ENCODE results near the gene TMEM63C.

Gene TMEM63C

DNA sequence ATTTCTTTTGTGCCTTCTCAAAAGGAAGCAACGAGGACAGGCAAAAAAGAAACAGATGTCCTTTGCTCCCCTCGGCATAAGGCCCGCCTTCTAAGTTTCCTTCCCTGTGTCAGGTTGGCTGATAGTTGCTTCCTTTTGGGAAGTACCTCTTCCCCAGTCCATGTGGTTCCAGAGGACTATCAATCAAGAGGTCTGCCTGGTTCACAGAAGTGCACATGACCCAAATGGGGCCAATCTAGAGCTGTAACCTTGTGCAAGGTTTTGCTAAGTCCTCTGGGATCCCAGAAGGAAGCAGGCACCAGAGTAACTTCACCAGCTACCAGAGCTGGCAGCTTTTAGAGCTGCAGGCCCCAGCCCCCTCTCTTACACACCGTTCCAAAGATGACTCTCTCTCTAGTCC is 42.6 kb downstream of the TMEM63C start:
- no peak for ATAC-seq
- no peak for DNase-seq

DNA sequence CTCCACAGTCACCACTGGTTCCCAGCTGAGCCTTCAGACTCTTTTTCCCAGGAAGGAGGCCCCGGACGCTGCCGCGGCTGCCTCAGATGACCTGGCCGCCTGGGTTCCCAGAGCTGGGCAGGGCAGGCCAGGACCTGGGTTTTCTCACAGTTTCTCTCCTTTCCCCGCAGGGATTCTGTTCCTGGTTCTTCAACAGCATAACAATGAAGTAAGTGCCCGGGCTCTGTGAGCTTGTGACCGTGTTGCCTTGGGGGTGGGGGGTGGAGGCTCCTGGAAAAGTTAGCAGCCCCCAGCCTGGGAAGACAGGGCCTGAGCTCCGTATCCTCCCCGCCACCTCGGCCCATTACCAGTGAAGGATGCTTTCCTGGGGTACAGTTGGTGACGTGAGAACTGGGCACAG is 43.7 kb downstream of the TMEM63C start:
- no peak for ATAC-seq
- DNase-seq: no peak

DNA sequence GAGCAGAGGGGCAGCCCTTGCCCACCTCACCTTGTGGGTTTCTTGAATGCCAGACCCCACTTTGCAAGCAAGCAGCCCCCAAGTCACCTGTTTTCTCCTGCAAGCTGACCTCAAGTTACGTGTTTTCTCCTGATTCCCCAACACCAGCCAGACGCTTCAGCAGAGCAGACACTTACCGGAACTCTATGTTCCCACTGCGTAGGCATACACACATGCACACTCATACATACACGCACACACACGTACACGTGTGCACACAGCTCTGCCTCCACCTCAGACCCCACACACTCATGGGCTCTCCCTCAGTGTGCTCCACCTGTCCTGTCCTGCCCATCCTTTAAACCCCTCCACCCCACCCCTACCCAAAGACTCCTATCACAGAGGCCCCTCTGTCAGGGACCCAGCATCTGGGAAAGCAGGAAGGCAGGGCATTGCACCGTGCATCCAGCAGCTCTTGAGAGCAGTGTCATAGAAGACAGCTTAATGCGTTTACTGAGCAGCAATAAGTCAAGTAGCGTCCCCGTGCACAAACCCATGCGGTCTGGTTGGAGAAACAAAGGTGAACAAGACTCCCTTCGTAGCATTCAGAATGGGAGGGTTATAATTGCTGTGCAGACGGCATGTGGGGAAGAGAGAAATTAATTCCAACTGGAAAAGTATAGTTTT is 44.4 kb downstream of the TMEM63C start:
- ATAC-seq: no peak

DNA sequence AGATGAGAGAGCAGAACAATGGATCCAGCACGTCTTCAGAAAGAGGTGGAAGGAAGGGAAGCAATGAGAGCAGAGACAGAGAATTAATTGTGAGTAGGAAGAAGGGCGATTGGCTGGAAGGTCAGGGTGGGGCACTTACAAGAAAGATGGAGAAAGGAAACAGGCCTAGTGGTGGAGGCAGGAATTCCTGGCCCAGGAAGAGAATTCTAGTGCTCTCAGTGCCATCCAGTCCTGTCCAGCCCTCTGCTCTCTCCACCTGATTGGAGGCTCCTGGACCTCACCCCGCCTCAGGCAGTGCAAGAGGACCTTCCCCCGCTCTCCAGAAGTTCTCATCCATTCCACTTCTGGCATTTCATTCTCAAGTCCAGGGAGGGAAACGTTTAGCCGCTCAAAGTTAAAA is 46.5 kb downstream of the TMEM63C start:
- no peak for DNase-seq
- ATAC-seq: no peak

More for the DNA sequence above, 44.4 kb downstream of the TMEM63C start:
- no peak for DNase-seq

DNA sequence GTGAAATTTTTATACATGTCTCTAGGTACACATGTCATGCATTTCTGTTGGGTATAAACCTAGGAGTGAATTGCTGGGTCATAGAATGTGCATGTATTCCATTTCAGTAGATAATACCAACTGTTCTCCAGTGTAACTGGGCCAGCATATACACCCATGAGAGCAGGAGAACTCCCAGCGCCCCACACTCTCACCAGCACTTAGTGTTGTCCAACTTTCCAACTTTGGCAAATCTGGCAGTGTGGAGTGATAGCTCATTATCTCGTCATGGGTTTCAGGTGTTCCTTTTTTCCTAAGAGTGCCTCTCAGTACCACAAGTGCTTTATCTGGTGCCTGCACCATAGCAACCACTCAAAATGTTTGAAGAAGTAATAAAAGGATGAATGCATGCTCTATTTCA is 49.3 kb downstream of the TMEM63C start:
- DNase-seq: no peak
- no peak for ATAC-seq

DNA sequence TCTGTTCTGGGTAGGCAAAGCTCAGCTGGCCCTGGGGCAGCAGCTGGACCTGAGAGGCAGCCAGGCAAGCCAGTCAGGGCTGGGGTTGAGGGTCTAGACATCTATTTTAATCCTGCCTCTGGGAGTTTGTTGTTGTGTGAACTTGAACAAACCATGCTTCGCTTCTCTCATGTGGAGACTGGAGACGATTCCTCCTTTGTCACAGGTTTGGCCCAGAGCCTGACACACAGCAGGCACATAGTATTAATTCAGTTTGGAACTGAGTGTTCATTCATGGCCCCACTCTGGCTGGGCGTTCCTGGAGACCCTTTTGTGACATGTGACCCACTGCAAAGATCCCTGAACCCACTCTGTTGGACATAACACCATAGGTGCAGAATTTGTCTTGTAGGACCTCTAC is 50.1 kb downstream of the TMEM63C start:
- DNase-seq (no peak), ATAC-seq (no peak)

DNA sequence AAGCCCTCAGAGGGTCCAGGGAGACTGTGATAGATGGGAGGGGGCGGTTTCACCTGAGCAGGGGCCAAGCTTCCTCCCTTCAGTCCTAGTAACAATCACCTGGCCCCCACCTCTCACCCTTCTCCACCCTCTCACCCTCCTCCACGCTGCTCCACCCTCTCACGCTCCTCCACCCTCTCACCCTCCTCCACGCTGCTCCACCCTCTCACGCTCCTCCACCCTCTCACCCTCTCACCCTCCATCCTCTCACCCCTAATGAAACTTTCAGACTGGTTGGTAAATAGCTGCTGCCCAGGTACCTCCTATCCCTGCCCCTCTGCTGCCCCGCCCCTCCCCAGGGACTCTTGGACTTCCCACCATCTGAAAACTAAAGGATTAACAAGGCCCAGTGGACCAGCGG is 55.2 kb downstream of the TMEM63C start:
- ATAC-seq (no peak), DNase-seq (no peak)

DNA sequence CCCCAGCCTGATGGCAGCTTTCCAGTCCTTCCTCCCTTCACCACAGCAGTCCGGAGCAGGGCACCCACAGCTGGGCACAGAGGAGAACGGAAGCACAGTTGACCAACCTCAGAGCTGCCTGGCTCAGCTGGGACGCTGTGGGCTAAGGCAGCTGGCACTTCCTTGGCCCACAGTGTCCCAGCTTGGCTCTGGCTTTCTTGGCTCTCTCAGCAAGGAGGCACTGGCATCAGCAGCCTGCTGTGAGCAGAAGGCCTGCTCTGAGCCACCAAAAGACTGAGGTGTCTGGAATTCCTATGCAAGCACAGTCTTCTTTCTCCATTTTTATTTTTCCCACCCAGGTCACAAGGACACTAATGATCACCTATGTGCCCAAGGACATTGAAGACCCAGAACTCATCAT is 56.8 kb downstream of the TMEM63C start:
- DNase-seq: no peak

DNA sequence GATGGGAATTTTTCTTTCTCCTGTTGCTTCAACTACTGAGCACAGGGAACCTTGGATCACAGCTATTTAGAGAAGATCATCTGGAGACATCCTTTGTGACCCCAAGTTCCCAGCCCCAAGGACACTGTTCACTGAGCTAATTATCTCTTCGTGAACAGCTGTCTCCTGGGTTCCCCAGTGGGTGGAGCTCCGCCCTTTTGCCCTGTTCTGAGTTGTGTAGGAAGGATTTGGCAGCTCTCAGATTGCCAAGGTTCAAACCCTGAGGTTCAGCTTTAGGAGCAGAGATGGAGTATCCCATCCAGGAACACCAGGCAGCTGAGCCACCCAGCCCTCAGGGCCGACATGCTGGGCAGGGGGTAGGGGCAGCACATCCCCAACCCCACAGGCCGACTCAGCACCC is 57.4 kb downstream of the TMEM63C start:
- no peak for DNase-seq
- ATAC-seq: no peak

More for the DNA sequence above, 56.8 kb downstream of the TMEM63C start:
- ATAC-seq: no peak

DNA sequence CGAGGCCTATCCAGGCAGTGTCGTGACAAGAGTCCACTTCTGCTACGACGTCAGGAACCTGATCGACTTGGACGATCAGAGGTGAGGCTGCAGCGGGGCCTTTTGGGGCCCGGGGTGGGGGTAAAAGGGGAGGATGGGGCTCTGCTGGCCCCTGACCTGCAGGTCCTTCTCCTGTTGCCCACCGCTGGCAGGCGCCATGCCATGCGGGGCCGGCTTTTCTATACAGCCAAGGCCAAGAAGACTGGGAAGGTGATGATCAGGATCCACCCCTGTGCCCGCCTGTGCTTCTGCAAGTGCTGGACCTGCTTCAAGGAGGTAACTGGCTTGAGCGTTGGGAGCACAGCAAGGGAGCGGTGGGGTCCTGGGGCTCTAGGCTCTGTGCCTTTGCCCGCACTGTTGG is 57.8 kb downstream of the TMEM63C start:
- no peak for DNase-seq
- no peak for ATAC-seq

DNA sequence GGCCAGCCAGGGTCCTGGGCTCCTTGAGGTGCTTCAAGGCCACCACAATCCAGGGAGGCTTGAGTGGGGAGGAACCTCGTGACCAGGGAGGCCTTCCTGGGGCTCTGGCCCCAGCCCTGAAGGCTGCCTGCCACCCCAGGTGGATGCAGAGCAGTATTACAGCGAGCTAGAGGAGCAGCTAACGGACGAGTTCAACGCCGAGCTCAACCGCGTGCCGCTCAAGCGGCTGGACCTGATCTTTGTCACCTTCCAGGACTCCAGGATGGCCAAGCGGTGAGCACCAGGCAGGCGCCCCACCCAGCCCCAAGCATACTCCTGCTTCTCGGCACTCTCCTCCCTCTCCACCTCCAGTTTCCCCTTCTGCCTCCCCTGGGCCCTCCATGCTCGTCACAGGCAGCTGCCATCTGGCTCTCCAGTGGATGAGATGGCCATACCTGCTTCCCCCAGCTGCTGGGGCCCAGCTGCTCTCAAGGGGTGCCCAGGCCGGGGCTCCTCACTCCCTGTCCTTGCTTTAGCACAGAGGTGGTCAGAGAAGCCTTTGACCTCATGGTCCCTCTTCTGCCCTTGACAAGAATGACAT is 58.8 kb downstream of the TMEM63C start:
- DNase-seq (no peak), ATAC-seq (no peak)

DNA sequence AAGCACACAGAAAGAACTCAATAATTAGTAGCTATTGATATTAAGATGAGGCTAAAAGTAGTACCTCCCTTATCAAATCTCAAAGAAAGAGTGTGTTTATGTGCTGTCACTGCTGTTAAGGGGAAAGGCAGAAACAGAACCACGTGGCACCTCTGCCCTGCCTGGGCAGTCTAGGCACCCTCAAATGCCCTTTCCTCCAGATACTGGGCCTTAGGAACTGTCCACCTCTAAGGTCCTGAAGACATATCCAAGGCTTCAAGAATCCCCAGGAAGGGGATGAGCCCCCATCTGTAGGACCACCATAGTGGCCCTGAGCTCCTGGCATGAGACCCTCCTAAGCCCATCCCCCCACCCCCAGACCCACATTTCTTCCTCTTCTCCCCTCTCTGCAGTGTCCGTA is 60.4 kb downstream of the TMEM63C start:
- DNase-seq (no peak), ATAC-seq (no peak)

DNA sequence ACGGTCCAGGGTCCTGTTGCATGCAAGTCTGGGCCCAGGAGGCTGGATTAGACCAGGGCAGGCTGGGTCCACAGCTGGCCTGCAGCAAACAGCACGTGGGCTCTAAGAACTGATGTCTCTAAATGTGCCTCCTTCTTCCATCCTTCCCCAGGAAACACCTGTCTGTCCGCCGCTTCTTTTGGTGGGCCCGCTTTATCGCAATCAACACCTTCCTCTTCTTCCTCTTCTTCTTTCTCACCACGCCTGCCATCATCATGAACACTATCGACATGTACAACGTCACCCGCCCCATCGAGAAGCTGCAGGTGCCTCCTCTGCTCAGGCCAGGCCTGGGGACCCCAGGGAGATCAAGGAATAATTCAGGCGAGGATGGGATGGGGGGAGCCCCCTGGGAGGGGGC is 61.2 kb downstream of the TMEM63C start:
- DNase-seq (no peak), ATAC-seq (no peak)

DNA sequence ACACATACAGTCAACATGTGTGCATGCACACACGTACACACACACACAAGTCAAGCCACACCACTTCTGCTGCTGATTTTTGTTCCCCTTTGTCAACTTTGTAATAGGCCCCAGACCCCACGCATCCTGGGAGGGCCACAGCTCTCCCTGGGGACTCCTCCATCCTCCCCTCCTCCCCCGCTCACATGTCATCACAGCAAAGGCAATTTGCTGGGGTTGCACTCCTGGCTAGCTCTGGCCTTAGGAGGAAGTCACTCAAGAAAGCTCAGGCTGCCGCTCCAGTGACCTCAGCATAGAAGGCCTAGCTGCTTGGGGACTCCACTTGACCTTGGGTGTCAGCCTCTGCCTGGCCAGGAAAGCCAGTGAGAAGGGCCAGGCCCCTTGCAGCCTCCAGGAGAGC is 62.3 kb downstream of the TMEM63C start:
- DNase-seq (no peak), ATAC-seq (no peak)

DNA sequence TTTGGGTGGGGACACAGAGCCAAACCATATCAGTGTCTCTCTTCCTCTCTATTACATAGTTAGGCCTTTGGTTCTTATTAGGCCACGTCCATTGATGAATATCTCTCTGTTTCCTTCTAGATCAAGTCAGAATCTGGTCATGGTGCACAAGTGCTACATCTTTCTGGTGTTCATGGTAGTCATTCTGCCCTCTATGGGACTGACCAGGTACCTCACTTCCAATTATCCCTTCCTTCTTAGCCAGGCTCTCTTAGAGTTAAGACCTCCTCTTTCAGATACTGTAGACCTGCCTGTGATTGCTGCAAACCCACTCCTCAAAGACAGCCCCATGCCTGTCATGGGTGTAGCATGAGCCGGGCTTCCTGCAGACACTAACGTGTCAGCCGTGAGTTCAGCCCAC is 64.2 kb downstream of the TMEM63C start:
- DNase-seq: no peak
- no peak for ATAC-seq

DNA sequence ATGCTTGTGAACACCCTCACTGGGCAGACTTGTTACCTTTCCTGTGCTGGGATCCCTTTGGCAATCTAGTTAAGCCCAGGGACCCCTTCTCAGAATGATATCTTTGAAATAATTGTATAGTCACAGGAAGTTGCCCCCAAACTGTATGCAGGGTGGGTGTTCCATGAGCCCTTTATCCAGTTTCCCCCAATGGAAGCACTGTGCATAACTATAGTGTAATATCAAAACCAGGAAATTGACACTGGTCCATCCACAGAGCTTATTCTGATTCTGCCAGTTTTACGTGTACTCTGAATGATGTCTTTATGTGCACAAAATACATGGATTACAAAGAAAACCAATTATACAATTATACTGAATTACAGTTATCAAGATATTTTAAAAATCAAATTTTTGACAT is 65.2 kb downstream of the TMEM63C start:
- no peak for DNase-seq
- ATAC-seq: no peak

DNA sequence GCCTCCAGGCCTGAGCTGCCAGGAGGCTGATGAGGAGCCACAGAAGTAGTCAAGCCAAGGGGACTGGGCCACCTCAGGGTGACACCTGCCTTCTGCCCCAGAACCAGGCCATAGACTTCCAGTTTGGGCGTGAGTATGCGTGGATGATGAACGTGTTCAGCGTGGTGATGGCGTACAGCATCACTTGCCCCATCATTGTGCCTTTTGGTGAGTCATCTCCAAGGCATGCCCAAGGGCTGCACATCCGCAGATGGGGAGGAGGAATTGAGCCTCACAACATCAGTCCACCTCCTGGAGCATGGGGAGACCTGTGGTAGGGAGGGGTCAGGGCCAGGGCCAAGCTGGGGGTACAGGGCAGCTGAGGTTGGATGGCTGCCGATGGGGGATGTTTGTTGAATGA is 67.1 kb downstream of the TMEM63C start:
- ATAC-seq (no peak), DNase-seq (no peak)

DNA sequence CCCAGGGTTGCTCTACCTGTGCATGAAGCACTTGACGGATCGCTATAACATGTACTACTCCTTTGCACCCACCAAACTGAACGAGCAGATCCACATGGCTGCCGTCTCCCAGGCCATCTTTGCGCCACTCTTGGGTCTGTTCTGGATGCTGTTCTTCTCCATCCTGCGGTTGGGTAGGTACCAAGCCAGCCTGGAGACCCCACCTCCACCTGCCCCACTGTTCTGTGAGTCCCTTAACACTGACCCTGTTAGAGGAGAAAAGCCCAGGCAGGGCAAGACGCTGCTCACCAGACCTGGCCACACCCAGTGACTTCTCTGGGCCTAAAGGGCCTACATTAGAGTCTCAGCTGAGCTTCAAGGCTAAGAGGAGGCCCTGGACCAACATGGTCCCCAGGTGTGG is 67.7 kb downstream of the TMEM63C start:
- ATAC-seq (no peak), DNase-seq (no peak)

DNA sequence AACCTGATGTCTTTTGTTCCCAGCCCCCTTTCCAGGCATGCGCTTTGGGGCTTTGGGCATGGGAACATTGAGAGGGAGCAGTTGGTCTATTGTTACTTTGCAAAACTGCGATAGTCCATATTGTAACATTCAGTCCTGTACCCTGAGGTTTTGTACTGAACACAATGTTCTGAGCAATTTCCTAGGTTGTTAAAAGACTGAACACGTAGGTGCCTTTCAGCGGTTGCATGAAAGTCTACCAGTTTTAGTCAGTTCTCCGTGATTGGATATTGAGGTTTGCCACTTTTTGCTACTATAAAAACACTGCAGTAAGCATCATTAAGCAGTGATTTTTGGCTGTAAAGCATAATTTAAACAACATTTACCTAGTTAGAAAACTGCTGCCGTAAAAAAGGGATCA is 69.3 kb downstream of the TMEM63C start:
- DNase-seq (no peak), ATAC-seq (no peak)

DNA sequence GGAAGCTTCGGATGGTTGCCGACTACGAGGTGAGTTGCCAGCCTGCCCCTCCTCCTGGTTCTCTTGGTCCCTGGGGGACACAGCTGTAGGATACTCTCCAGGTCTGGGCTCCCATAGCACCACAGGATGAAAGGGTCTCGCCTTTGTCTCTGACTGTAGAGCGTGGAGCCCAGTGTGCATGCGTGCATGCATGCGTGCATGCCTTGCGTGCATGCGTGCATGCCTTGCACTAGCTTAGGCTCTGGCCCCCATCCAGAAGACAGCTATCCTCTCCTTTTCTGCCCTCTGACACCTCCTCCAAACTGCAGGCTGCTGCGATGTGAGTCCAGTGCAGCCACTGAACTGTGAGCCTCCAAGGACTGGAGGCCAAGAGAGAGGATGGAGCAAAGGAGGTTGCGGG is 70.3 kb downstream of the TMEM63C start:
- DNase-seq (no peak), ATAC-seq (no peak)

DNA sequence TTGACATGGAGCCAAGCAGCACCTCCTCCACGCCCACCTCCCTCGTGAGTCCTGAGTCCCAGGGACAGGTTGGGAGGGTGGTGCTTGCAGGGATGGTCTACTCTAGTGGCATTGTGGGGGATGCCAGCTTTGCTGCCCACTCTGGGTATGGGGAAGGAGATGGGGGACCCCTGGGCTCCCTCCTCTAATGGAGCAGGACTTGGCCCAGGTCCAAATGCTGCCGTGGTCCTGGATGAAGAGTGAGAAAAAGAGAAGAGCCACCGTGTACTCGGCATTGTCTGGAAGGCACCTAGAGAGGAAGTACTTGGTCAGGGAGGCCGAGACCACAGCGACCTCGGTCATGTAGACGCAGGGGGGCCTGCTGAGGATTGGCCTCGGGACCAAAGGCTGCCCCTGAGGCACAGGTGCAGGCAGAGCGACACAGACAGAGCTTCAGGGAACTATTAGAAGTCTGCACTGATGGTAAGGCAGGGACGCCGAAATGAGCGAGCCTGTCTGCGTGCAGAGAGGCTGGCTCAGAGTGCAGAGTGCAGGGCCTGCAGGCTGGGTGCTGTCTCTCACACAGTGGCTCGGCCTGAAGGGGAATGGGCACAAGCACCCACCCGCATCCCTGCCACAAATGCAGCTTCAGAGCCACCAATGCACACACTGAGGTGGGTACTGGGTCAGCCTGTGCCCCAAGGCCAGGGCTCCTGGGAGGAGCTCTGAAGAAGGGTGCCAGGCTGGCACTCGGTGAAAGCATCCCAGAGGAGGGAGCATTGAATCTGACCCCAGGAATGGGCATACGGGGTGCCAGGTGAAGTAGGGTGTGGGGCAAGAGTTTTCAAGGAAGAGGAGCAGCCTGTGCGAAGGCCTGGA is 72.0 kb downstream of the TMEM63C start:
- DNase-seq (no peak), ATAC-seq (no peak)

DNA sequence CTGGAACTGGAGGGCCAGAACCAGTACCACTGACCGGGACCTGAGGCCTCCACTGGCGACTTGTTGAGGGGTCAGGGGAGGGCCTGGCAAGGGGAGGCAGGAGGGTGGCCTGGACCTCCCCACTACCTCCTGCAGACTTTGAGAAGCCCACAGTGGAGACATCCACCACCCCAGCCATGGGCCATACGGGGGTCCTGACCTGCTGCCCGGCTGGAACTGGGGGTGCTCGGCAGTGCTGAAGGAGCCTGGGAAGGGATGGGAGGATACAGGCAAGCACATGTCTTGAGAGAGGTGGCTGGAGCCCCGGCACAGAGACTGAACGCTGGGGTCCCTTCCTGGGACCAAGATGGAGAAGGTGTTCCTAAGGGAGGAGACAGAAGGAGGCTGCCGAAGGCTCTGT is 75.1 kb downstream of the TMEM63C start:
- ATAC-seq (no peak), DNase-seq (no peak)

DNA sequence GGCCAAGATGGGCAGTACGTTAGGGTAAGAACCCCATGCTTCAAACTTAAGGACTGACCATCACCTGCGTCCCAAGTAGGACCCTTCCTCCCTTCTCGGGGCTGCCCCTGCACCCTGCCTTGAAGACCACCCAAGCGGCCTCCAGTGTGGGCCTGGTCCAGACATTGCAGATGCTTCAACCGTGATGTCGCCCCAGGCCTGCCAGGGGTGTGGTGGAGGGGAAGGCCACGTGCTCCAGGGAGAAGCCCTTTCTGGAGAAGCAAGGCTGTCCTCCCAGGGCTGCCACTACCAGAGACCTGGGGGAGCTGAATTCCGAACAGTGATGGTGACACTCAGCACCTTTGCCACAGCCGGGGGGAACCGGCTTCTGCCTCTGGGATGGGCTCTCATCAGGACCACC is 76.1 kb downstream of the TMEM63C start:
- DNase-seq (no peak), ATAC-seq (no peak)

DNA sequence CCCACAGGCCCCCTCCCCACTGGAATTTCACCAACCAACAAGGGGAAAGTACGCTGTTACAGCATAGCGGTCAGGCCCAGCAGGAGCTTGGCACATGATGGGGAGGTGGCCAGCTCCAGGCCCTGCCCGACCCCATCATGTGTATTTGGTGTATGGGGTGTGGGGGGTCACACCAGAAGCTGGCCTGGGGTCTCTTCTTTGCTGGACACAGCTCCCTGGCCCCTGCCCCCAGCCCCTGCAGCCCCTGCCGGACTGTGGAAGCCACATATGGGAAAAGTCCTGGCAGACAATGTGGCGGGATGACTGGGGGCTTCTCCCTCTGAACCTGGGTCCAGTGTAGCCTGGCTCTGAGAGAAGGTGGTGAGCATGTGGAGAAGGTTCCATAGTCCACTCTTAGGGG is 77.0 kb downstream of the TMEM63C start:
- no peak for ATAC-seq
- DNase-seq: no peak
